Mesendoderm (in vitro differentiated cells): ENCODE measurements around the gene INVS.
"Not testable (repeated sequence)": the region's sequence is repeated elsewhere in the genome, so short reads cannot be mapped to it uniquely, and the experiment has no call there.

ENCODE experiments used
- DNase-seq: peaks from one replicate; pipeline ENCODE4 v3.0.0; 2013
- H2AK5ac ChIP-seq: 2 replicates; pipeline ENCODE4 v1.6.1; 2013; ENCODE audit warnings: low read length, inconsistent platforms
- H2BK120ac ChIP-seq: 2 replicates; pipeline ENCODE4 v1.6.1; 2013; ENCODE audit warnings: low read depth, mild to moderate bottlenecking, low read length, moderate library complexity, mixed read lengths
- H2BK15ac ChIP-seq: replicated peaks from 2 replicates; pipeline ENCODE4 v1.6.1; 2013; ENCODE audit warnings: low read depth, mild to moderate bottlenecking, moderate library complexity
- H2BK5ac ChIP-seq: 2 replicates; pipeline ENCODE4 v1.6.1; 2013; ENCODE audit warnings: low read length, inconsistent platforms
- H3K18ac ChIP-seq: 2 replicates; pipeline ENCODE4 v1.6.1; 2013; ENCODE audit warnings: mild to moderate bottlenecking, low read length, mixed read lengths
- H3K23ac ChIP-seq: one replicate; pipeline ENCODE4 v1.6.1; 2013; ENCODE audit warnings: low read length
- H3K27ac ChIP-seq: 2 replicates; pipeline ENCODE4 v1.5.1; 2013; ENCODE audit warnings: low read depth, mild to moderate bottlenecking, inconsistent platforms, low read length, moderate library complexity
- H3K27me3 ChIP-seq: 2 replicates; pipeline ENCODE4 v1.6.1; 2013; ENCODE audit warnings: low read length, control low read depth, mild to moderate bottlenecking, inconsistent platforms; ENCODE audit not compliant: insufficient read depth, poor library complexity
- H3K36me3 ChIP-seq: 2 replicates; pipeline ENCODE4 v1.6.1; 2013; ENCODE audit warnings: low read length, inconsistent platforms; ENCODE audit not compliant: control insufficient read depth, insufficient read depth
- H3K4ac ChIP-seq: one replicate; pipeline ENCODE4 v1.6.1; 2013; ENCODE audit warnings: low read depth, mild to moderate bottlenecking, low read length, moderate library complexity
- H3K4me1 ChIP-seq: 2 replicates; pipeline ENCODE4 v1.6.1; 2013; ENCODE audit warnings: low read depth, low read length, inconsistent platforms; ENCODE audit not compliant: control insufficient read depth
- H3K4me2 ChIP-seq: 2 replicates; pipeline ENCODE4 v1.6.1; 2013; ENCODE audit warnings: low read length
- H3K4me3 ChIP-seq: 2 replicates; pipeline ENCODE4 v1.5.1; 2013; ENCODE audit warnings: mild to moderate bottlenecking, low read length
- H3K56ac ChIP-seq: one replicate; pipeline ENCODE4 v1.6.1; 2013; ENCODE audit warnings: low read length
- H3K79me1 ChIP-seq: 2 replicates; pipeline ENCODE4 v1.6.1; 2013; ENCODE audit warnings: low read length, inconsistent platforms
- H3K79me2 ChIP-seq: 2 replicates; pipeline ENCODE4 v1.6.1; 2013; ENCODE audit warnings: mild to moderate bottlenecking, low read length; ENCODE audit not compliant: control insufficient read depth, insufficient read depth
- H3K9ac ChIP-seq: 2 replicates; pipeline ENCODE4 v1.6.1; 2013; ENCODE audit warnings: low read length, inconsistent platforms
- H4K5ac ChIP-seq: one replicate; pipeline ENCODE4 v1.6.1; 2013; ENCODE audit warnings: low read length
- H4K8ac ChIP-seq: one replicate; pipeline ENCODE4 v1.6.1; 2013; ENCODE audit warnings: low read depth, mild to moderate bottlenecking, control low read depth, low read length, moderate library complexity
- WGBS: extraction: QIAGEN DNeasy Blood & Tissue Kit; methylation state at CpG from one replicate; pipeline ENCODE4 v1.1.7; 2013; ENCODE audit warnings: low lambda C conversion rate, missing lambda C conversion rate; ENCODE audit not compliant: insufficient coverage; ENCODE audit errors: extremely low coverage; 5-methylcytosine and 5-hydroxymethylcytosine counted together

INVS gene

DNA sequence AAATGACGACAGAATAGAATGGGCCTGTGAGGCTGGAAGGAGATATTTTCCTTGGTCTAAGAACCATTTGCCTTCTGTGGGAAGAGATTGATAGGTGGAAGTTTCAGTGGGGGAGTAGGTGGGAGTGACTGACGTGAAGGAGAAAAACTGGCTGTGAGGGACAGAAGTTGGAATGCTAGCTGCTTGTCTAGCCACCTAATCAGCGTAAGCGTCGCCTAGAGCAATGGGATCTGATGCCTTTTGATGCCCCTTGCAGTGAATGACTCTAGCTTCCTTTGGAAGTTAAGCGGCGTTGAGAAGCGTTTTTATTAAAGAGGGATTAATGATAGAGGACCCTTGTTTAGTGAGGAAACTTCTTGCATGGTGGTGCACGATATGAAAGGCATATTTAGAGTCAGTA is 42.8 kb downstream of the INVS start:
- not testable (repeated sequence) for H3K79me1 ChIP-seq, H3K23ac ChIP-seq, H3K36me3 ChIP-seq, H3K4me2 ChIP-seq, H2BK5ac ChIP-seq, H4K8ac ChIP-seq, H4K5ac ChIP-seq, H2AK5ac ChIP-seq, H3K9ac ChIP-seq, H3K4me1 ChIP-seq, H3K27me3 ChIP-seq, H3K4ac ChIP-seq, H3K4me3 ChIP-seq, H2BK120ac ChIP-seq, H2BK15ac ChIP-seq, H3K18ac ChIP-seq
- peak; percentile 62 for DNase-seq
- H3K56ac ChIP-seq, result peak overlapping the region; percentile 34
- H3K27ac ChIP-seq, result peak overlapping the region; percentile 12
- no CpG with 5 or more reads among the region's 9 CpGs for WGBS
- peaks cover 14% of the 10 kb centered on the region for H3K79me2 ChIP-seq

DNA sequence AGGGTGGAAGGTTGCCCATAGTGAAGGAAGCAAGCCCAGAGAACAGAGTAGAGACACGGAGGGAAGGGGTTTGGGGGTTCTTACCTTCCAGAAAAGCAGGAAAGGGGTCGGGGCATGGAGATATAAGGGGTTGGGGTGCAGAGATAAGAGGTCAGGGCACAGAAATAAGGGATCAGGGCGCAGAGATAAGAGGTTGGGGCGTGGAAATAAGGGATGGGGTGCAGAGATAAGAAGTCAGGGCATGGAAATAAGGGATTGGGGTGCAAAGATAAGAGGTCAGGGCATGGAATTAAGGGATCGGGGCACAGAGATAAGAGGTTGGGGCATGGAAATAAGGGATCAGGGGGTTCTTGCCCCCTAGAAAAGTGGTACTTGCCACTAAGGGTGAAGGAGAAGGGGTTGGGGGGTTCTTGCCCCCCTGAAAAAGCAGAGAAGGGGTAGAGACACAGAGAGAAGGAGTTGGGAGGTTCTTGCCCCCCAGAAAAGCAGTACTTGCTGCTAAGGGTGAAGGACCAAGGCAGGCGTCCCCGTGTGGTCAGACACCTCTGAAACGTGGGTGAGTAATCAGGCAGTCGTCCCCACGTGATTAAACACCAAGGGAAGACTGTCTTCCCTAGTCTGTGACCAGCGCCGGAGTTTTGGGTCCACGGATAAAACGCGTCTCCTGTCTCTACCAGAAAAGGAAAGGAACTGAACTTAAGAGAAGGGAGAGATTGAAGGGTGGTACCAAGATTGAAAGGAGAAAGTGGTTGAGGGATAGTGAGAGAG is 46.3 kb downstream of the INVS start:
- not testable (repeated sequence) for H3K4me1 ChIP-seq, H3K27me3 ChIP-seq, H2BK5ac ChIP-seq, DNase-seq, H3K79me1 ChIP-seq, H3K23ac ChIP-seq, H2BK15ac ChIP-seq, H4K5ac ChIP-seq, H3K4me2 ChIP-seq, H2AK5ac ChIP-seq, H3K36me3 ChIP-seq
- H3K56ac ChIP-seq, result peak overlapping the region; percentile 85
- H3K18ac ChIP-seq, result peak overlapping the region; percentile 88
- peak overlapping the region; percentile 17 for H3K4me3 ChIP-seq
- no CpG with 5 or more reads among the region's 15 CpGs for WGBS
- H3K9ac ChIP-seq, result peak overlapping the region; percentile 71
- H2BK120ac ChIP-seq, result peak overlapping the region; percentile 10
- peak overlapping the region; percentile 62 for H3K4ac ChIP-seq
- peak overlapping the region; percentile 81 for H4K8ac ChIP-seq
- H3K79me2 ChIP-seq, result peaks cover 14% of the 10 kb centered on the region
- H3K27ac ChIP-seq, result peak overlapping the region; percentile 60

DNA sequence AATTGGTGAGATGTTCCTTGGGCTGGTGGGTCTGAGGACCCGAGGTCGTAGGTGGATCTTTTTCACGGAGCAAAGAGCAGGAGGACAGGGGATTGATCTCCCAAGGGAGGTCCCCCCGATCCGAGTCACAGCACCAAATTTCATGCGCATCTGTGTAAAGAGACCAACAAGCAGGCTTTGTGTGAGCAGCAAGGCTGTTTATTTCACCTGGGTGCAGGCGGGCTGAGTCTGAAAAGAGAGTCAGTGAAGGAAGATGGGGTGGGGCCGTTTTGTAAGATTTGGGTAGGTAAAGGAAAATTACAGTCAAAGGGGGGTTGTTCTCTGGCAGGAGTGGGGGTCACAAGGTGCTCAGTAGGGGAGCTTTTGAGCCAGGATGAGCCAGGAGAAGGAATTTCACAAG is 46.9 kb downstream of the INVS start:
- H3K23ac ChIP-seq, result not testable (repeated sequence)

DNA sequence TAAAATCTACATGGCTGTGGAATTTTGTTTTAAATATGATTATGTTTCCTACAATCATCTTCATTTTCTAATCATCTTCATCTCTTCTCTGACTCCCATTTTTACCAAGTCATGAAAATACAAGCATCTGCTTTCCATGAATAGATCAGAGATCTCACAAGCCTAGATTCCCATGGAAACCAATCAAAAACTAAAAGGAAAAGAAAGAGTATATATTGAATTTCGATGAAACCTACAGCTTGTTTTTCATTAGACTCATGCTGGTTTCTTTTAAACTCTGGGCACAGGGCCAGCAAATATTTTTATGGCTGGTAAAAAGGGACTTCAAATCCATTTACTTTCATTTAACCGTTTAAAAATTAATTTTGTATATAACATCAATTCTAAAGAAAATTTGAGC is 51.2 kb downstream of the INVS start:
- Histone ChIP-seq H2BK15ac (no peak overlapping the region), H3K4me1 (no peaks in the 10 kb centered on the region), H3K4me3 (no peak overlapping the region), H3K18ac (no peak overlapping the region), H3K56ac (no peak overlapping the region), H2BK5ac (no peak overlapping the region), H4K8ac (no peak overlapping the region), H2BK120ac (no peak overlapping the region), H4K5ac (no peak overlapping the region), H3K79me2 (peaks cover 5% of the 10 kb centered on the region), H3K79me1 (no peaks in the 10 kb centered on the region), H3K23ac (no peak overlapping the region), H3K4me2 (no peak overlapping the region), H3K36me3 (no peaks in the 10 kb centered on the region), H2AK5ac (no peak overlapping the region), H3K27me3 (no peaks in the 10 kb centered on the region), H3K27ac (no peak overlapping the region), H3K9ac (no peak overlapping the region), H3K4ac (no peak overlapping the region)
- WGBS, result 100% methylated on average over 1 of the region's 2 CpGs
- DNase-seq, result no peak

More for the DNA sequence above, 46.9 kb downstream of the INVS start:
- WGBS, result no CpG with 5 or more reads among the region's 8 CpGs
- not testable (repeated sequence) for H3K79me1 ChIP-seq, H3K4me2 ChIP-seq, H3K4me1 ChIP-seq, H3K36me3 ChIP-seq, H2AK5ac ChIP-seq, H3K27me3 ChIP-seq, H2BK15ac ChIP-seq, H2BK120ac ChIP-seq, H3K4me3 ChIP-seq, H2BK5ac ChIP-seq, H4K5ac ChIP-seq
- Histone ChIP-seq H3K27ac (peak overlapping the region; percentile 37), H3K9ac (peak overlapping the region; percentile 71), H3K79me2 (peaks cover 14% of the 10 kb centered on the region), H3K18ac (peak overlapping the region; percentile 88), H4K8ac (peak overlapping the region; percentile 56), H3K56ac (peak overlapping the region; percentile 85), H3K4ac (peak overlapping the region; percentile 36)
- DNase-seq, result peak; percentile 42

DNA sequence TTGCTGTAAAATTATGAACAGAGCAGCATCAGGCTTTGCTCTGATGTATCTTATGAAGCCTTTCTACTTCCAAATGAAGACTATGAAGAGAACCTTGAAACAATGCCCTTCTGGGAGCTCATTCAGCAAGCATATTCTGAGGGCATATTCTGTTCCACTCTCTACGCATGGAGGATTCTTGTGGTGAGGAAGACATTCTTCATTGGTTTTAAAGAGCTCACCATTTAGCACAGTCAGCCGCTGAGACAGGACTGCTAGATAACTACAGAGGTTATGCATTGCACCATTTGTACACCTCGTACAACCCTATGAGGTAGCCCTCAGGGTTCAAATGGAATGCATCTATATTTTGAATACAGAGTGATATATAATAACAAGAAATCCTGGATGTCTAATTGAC is 61.0 kb downstream of the INVS start:
- no peak overlapping the region for H2BK15ac ChIP-seq
- no peak overlapping the region for H2BK5ac ChIP-seq
- no peak for DNase-seq
- no peak overlapping the region for H4K5ac ChIP-seq
- H3K36me3 ChIP-seq, result no peaks in the 10 kb centered on the region
- no peak overlapping the region for H2BK120ac ChIP-seq
- no peak overlapping the region for H4K8ac ChIP-seq
- no peak overlapping the region for H3K27ac ChIP-seq
- no peaks in the 10 kb centered on the region for H3K27me3 ChIP-seq
- H3K4me1 ChIP-seq, result peaks cover 3% of the 10 kb centered on the region
- no peak overlapping the region for H3K4me3 ChIP-seq
- no peak overlapping the region for H3K9ac ChIP-seq
- no peak overlapping the region for H2AK5ac ChIP-seq
- no peak overlapping the region for H3K4ac ChIP-seq
- WGBS, result no CpG with 5 or more reads among the region's 3 CpGs
- H3K18ac ChIP-seq, result no peak overlapping the region
- no peak overlapping the region for H3K56ac ChIP-seq
- H3K23ac ChIP-seq, result no peak overlapping the region
- H3K79me2 ChIP-seq, result no peaks in the 10 kb centered on the region
- H3K79me1 ChIP-seq, result no peaks in the 10 kb centered on the region
- no peak overlapping the region for H3K4me2 ChIP-seq

DNA sequence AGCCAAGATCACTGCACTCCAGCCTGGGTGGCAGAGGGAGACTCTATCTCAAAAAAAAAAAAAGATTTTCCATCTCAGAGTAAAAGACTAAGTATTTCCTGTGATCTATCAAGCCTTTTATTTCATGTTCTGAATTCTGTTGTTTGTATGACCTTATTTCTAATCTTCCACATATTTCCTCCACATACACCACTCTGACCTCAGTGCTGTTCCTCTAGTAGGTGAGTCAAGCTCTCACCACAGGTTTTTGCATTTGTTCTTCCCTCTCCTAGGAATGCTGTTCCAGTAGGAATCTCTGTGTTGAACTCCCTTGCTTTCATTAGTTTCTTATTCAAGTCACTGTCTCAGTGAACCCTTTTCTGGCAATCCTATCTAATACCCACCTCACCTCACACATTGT is 68.1 kb downstream of the INVS start:
- Histone ChIP-seq H3K4me3 (no peak overlapping the region), H3K4me2 (no peak overlapping the region), H2BK5ac (no peak overlapping the region), H3K79me2 (no peaks in the 10 kb centered on the region), H3K4me1 (peaks cover 4% of the 10 kb centered on the region), H3K4ac (no peak overlapping the region), H3K18ac (no peak overlapping the region), H3K27me3 (no peaks in the 10 kb centered on the region), H2BK15ac (peak overlapping the region; percentile 19), H2AK5ac (no peak overlapping the region), H2BK120ac (no peak overlapping the region), H3K79me1 (no peaks in the 10 kb centered on the region), H3K9ac (no peak overlapping the region), H3K23ac (no peak overlapping the region), H4K8ac (no peak overlapping the region), H3K56ac (no peak overlapping the region), H3K36me3 (no peaks in the 10 kb centered on the region), H4K5ac (no peak overlapping the region), H3K27ac (no peak overlapping the region)
- DNase-seq, result no peak
